GM18517 (cell line): ENCODE data around the gene SYNE4.
"Not testable (repeated sequence)": the region's sequence is repeated elsewhere in the genome, so short reads cannot be mapped to it uniquely, and the experiment has no call there.

ENCODE experiments used
- ATAC-seq: cut with Tn5 transposase; IDR thresholded peaks from one replicate; pipeline ENCODE4 v1.9.1; 2021; ENCODE audit warnings: mild to moderate bottlenecking, moderate library complexity; ENCODE audit not compliant: unreplicated experiment

Gene SYNE4, protein sequence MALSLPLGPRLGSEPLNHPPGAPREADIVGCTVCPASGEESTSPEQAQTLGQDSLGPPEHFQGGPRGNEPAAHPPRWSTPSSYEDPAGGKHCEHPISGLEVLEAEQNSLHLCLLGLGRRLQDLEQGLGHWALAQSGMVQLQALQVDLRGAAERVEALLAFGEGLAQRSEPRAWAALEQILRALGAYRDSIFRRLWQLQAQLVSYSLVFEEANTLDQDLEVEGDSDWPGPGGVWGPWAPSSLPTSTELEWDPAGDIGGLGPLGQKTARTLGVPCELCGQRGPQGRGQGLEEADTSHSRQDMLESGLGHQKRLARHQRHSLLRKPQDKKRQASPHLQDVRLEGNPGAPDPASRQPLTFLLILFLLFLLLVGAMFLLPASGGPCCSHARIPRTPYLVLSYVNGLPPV

DNA sequence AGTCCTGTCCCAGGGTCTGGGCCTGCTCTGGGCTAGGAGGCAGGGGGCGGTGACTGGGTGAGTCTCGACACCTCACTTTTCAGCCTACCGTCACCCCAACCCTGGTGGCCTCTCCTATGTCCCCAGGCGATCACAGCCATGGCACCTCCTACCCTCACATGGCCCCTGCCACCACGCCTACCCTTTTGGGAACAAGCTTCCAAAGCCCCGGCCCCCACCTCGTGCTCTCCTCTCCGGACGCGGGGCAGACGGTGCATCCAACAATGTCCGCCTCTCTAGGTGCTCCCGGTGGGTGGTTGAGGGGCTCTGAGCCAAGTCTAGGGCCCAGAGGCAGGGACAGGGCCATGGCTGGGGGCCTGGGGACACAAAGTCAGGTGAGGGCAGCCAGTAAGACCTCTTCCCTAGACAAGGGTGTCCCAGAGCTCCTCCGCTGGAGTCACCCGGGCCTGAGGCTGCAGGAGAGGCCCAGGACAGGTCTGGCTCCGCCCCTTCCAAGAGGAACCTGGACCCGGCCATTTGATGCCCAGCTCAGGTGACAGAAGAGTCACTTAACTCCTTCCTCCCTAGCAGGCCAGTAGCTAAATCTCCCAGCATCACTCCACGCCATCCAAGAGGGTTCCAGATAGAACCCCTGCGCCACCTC, at the start of gene SYNE4:
SYNE4 (minus strand) TSS at position 478 of the 643 bp plus-strand sequence; CDS start at position 346, 132 bp downstream.
- ATAC-seq = no peak

DNA sequence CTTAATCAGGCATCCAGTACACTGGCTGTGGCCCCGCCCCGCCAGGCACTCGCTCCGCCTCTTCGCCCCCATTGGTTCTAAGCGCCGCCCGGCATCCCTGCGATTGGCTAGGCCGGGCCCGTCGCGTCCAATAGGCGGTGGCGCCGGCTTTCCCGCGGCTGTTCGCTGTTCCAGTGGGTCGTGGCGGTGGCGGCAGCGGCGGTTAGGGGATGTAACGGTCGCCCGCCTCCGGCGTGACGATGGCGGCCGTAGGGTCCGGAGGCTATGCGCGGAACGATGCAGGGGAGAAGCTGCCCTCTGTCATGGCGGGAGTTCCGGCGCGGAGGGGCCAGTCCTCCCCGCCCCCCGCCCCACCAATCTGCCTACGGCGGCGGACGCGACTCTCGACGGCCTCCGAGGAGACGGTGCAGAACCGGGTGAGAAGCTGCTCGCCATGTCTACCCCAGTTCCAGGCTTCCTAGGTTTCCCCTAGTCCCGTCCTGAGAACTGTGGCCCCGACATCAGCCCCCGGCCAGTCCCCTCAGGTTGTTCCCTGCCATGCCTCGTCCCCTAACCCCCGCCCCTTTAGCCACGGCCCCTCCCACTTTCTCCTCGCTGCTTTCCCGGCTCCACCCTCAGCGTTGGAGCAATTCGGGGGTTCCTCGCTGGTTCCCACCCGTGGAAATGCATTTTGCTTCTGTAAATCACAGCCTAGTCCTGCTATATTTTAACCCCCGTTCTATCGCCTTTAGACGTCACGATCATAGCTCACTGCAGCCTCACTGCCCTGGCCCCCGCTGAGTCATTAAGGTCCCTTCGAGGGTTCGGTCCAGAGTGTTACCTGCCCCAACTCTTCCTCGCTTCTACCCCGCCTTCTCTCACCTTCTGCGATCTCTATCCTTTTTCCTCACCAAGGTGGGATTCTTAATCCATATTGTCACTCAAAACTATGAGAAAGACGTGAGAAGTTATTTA, 46.4 kb upstream of the SYNE4 start, which contains the start of gene WDR62:
WDR62 (plus strand) TSS at position 165 of the 954 bp plus-strand sequence; CDS start at position 240, 75 bp downstream.
- ATAC-seq = peak; percentile 69

DNA sequence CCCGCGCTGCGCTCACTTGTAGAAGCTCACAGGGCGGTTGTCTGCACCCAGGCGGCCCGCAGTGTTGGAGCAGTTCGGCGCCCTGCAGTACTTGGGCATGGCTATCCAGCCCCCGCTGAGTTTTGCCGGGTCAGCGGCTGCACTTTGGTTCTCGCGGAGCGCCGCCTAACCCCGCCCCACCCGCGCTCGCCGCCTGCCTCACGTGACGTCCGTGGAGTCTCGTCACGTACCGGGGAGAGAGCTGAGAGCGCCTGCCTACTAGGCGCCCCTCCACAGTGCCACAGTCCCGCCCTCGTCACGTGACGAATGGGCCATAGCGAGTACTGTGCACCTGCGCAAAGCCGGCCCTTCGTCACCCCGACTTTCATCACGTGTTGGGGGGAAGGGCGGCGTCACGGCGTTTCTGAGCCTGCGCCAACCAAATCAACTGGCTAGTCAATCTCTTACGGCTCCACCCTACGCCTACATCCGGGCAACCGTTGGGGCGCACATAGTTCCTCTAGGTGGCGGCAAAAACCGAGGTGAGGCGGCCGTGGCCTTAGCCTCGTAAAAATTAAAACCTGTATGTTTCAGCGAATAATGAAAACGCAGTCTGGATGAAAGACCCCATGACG, 45.6 kb upstream of the SYNE4 start, which contains the start of gene THAP8:
THAP8 (minus strand) TSS at position 167 of the 614 bp plus-strand sequence; CDS start at position 99, 68 bp downstream.
- ATAC-seq = peak; percentile 81

DNA sequence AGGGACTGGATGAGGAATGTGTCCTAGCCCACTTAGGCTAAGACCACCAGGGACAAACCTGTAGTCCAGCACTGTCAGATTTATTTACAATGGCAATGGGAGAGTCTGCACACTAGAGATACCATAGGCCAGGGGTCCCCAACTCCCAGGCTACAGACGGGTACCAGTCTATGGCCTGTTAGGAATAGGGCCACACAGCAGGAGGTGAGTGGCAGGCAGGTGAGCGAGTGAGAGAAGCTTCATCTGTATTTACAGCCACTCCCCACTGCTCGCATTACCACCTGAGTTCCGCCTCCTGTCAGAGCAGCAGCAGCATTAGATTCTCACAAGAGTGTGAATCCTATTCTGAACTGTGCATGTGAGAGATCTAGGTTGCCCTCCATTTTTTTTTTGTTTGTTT, 43.0 kb upstream of the SYNE4 start:
- no peak for ATAC-seq

- ATAC-seq = no peak
Observed at GRCh38 chr19:36051236-36051635, 42.6 kb upstream of the SYNE4 start.

GRCh38 chr19:36049080-36049698, 40.6 kb upstream of the SYNE4 start:
- no peak for ATAC-seq

DNA sequence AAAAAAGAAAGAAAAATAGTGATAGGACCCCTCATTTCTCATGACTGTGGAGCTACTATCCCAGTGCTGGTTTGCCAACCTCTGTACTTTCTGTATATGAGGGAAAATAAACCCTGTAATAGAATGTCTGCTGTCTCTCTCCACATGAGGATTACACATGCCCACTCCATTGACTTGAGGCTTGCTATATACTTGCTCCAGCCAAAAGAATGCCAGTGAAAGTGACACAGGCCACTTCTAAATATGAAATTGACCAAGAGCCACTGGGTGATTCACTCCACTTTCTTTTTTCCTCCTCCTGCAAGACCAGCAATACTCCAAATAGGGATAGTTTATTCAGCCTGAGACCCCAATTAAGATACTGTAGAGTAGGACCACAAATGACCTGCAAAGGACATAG, 39.2 kb upstream of the SYNE4 start:
- ATAC-seq = no peak

GRCh38 chr19:36046443-36047050, 37.9 kb upstream of the SYNE4 start:
- ATAC-seq = no peak

GRCh38 chr19:36043952-36044351, 35.3 kb upstream of the SYNE4 start:
- ATAC-seq = no peak

DNA sequence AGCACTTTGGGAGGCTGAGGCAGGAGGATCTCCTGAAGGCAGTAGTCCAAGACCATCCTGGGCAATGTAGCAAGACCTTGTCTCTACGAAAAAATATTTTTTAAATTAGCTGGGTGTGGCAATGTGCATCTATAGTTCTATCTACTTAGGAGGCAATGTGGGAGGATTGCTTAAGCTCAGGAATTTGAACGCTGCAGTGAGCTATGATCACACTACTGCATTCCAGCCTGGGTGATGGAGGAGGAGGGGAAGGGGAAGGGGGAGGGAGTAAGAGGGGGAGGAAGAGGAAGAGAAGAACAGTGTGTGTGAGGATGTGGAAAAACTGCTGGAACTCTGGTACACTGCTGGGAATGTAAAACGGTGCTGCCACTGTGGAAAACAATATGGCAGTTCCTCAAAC, 33.2 kb upstream of the SYNE4 start:
- no peak for ATAC-seq

DNA sequence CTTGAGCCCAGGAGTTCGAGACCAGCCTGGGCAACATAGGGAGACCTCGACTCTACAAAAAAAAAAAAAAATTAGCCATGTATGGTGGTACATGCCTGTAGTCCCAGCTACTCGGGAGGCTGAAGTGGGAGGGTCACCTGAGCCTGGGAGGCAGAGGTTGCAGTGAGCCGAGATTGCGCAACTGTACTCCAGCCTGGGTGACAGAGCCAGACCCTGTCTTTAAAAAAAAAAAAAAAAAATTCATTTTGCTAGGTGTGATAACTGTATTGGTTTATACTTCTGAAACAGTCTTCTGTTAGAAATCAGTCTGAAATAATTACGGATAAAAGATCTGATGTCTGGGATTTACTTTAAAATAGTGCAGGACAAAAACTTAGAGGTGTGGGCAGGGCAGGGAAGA, 32.5 kb upstream of the SYNE4 start:
- ATAC-seq = not testable (repeated sequence)

DNA sequence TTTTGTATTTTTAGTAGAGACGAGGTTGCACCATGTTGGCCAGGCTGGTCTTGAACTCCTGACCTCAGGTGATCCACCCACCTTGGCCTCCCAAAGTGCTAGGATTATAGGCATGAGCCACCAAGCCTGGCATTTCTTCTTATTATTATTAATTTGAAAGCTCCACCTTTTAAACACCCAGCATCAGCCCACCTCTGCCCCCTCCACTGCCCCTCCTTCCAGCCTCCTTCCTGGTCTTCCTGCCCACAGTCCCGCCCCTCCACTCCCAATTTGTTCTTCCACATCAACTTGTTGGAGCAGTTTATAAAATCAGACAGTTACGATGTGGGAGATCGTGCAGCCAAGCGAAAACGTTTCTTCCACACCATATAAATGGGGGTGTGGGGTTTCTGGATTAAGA, 31.9 kb upstream of the SYNE4 start:
- ATAC-seq = no peak

DNA sequence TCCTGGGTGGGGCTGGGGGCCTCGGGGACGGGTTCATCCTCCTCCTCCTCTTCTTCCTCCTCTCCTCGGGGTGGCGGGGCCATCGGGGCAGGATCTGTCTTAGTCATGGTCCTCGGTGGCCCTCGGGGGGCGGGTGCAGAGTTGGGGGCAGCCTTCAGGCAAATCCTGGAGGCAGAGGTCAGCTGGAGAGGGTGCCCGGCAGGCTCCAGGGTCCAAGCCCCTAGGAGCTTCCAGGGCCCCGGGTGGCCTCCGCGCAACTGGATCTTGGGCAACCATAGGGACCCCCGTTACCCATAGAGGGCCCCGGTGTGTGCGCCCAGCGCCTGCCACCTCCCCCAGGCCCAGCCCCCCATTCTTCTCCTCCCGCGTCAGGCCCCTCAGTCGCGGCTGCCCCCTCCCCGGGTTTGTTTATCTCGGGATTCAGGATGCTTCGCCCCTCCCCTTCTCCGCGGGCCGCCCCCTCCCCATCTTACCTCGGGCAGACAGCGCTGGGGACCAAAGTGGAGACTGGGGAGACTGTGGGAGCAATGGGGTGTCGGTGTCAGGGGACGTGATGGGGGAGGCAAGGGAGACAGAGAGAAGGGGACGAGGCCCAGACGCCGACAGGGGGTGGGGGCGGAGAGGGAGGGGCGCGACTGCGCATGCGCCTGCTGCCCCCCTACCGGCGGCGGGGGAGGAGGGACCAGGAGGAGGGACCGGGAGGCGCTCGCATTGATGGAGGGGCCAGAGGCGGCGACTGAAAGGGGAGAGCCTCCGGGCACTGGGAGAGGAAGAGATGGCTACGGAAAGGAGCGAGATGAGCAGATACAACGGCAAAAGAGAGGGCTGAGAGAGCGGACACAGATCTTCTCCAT, 23.9 kb upstream of the SYNE4 start, which contains the start of gene CLIP3:
CLIP3 (minus strand) TSS at position 623 of the 854 bp plus-strand sequence; CDS start at position 107, 516 bp downstream.
- ATAC-seq = no peak

DNA sequence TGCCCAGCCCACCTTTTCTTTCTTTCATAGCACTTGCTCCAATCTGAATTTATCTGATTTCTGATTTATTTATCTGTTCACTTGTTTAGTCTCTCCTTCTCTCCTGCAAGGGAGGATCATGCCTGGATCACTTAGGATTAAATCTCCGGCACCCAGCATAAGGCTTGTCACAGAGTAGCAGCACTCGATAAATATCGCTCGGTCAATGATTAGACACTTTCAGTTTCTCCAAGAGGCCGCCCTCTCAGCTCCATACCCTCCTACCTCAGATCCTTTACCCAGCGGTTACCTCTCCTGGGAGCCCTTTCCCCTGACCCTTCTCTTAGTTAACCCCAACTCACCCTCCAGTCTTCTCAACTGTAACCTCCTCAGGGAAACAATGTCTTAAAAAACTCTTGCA, 22.7 kb upstream of the SYNE4 start:
- no peak for ATAC-seq

- no peak for ATAC-seq
Observed at GRCh38 chr19:36030264-36031148, 21.9 kb upstream of the SYNE4 start.

DNA sequence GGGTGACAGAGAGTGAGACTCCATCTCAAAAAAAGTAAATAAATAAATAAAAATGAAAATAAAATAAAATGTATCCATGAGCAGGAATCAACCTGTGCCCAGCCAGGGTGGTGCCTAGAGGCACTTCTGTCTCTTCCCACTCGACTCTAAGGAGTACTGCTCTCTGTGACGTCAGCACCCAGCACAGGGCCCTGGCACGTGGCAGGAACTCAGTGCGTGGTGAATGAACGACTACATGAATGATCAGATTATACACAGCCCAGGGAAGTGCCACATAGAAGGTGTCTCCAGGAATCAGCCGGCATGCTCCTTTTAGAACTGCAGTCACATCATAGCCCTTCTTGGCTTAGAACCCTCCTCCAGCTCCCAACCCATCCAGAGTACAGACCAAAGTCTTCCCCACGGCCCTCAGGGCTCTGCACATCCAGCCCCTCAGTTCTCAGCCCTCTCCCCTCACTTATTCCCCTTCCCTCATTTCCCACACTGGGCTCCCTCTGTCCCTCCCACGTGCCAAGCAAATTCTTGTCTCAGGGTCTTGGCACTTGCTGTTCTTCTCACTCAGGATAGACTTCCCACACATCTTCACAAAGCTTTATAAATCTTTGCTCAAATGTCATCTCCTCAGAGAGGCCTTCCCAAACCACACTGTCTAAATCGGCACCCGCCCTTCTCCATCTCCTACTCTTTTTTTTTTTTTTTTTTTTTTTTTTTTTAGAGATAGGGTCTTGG, 19.9 kb upstream of the SYNE4 start:
- ATAC-seq = no peak

GRCh38 chr19:36027696-36028095, 19.1 kb upstream of the SYNE4 start:
- no peak for ATAC-seq
